Loucy (cell line): ENCODE results near the gene FRAS1.

Experiments
- H2AFZ ChIP-seq: fragments of 200-600 bp; sonication (generic); 2 replicates; pipeline ENCODE4 v1.6.0; 2016; ENCODE audit warnings: antibody characterized with exemption, mild to moderate bottlenecking, low read length, moderate library complexity
- H3F3A ChIP-seq: fragments of 200-600 bp; 2 replicates; pipeline ENCODE4 v1.6.0; 2016; ENCODE audit warnings: antibody characterized with exemption, low read depth, mild to moderate bottlenecking
- H3K27me3 ChIP-seq: fragments of 200-600 bp; sonication (generic); 2 replicates; pipeline ENCODE4 v1.6.1; 2014; ENCODE audit warnings: low read length, mild to moderate bottlenecking; ENCODE audit not compliant: insufficient read depth, poor library complexity, severe bottlenecking
- H3K36me3 ChIP-seq: fragments of 200-600 bp; sonication (generic); 2 replicates; pipeline ENCODE4 v1.6.1; 2016; ENCODE audit warnings: low read length; ENCODE audit not compliant: insufficient read depth
- H3K4me1 ChIP-seq: fragments of 200-600 bp; sonication (generic); 2 replicates; pipeline ENCODE4 v1.5.1; 2014; ENCODE audit warnings: low read length, mild to moderate bottlenecking; ENCODE audit not compliant: insufficient read depth, poor library complexity, severe bottlenecking
- H3K4me2 ChIP-seq: fragments of 200-600 bp; sonication (generic); 2 replicates; pipeline ENCODE4 v1.6.0; 2014; ENCODE audit warnings: antibody characterized with exemption, low read length, low read depth, mild to moderate bottlenecking; ENCODE audit not compliant: poor library complexity, severe bottlenecking
- H3K4me3 ChIP-seq: fragments of 200-600 bp; sonication (generic); 2 replicates; pipeline ENCODE4 v1.5.1; 2014; ENCODE audit warnings: low read length, mild to moderate bottlenecking, mixed read lengths; ENCODE audit not compliant: poor library complexity, severe bottlenecking
- H3K79me2 ChIP-seq: fragments of 200-600 bp; sonication (generic); 2 replicates; pipeline ENCODE4 v1.6.1; 2014; ENCODE audit warnings: low read length; ENCODE audit not compliant: insufficient read depth
- H3K9ac ChIP-seq: fragments of 200-600 bp; sonication (generic); 2 replicates; pipeline ENCODE4 v1.6.0; 2014; ENCODE audit warnings: mild to moderate bottlenecking, low read depth, low read length, moderate library complexity; ENCODE audit not compliant: poor library complexity, severe bottlenecking
- H3K9me2 ChIP-seq: fragments of 200-600 bp; sonication (generic); replicated peaks from 2 replicates; pipeline ENCODE4 v1.6.1; 2016; ENCODE audit warnings: low read depth, low read length, mixed read lengths
- H3K9me3 ChIP-seq: fragments of 200-600 bp; sonication (generic); 2 replicates; pipeline ENCODE4 v1.6.1; 2014; ENCODE audit warnings: mild to moderate bottlenecking, antibody characterized with exemption, low read length, low read depth; ENCODE audit not compliant: insufficient read depth
- H4K20me1 ChIP-seq: fragments of 200-600 bp; sonication (generic); 2 replicates; pipeline ENCODE4 v1.6.0; 2014; ENCODE audit warnings: antibody characterized with exemption, low read length, mild to moderate bottlenecking; ENCODE audit not compliant: insufficient read depth, poor library complexity, severe bottlenecking
- CTCF ChIP-seq: fragments of 200-600 bp; sonication (generic); conservative IDR thresholded peaks from 2 replicates; pipeline ENCODE4 v1.5.1; 2014; ENCODE audit warnings: mild to moderate bottlenecking, antibody characterized with exemption, low read length
- EZH2phosphoT487 ChIP-seq: fragments of 200-600 bp; IDR thresholded peaks from 2 replicates; pipeline ENCODE4 v1.6.1; 2018; ENCODE audit warnings: antibody characterized with exemption, mild to moderate bottlenecking, moderate library complexity, borderline replicate concordance

FRAS1 gene

GRCh38 chr4:78199984-78200383 is 142.9 kb downstream of the FRAS1 start:
- Histone ChIP-seq H4K20me1 (no peaks in the 10 kb centered on the region), H3K36me3 (no peaks in the 10 kb centered on the region), H3K9me2 (no peaks in the 10 kb centered on the region), H2AFZ (no peak overlapping the region), H3K27me3 (no peaks in the 10 kb centered on the region), H3F3A (no peaks in the 10 kb centered on the region), H3K4me3 (no peak overlapping the region), H3K4me1 (peaks cover 19% of the 10 kb centered on the region), H3K9me3 (no peaks in the 10 kb centered on the region), H3K4me2 (no peak overlapping the region), H3K79me2 (no peaks in the 10 kb centered on the region), H3K9ac (no peak overlapping the region)
- TF ChIP-seq CTCF (no peak), EZH2phosphoT487 (no peak)

GRCh38 chr4:78200949-78201348 is 143.8 kb downstream of the FRAS1 start:
- no peaks in the 10 kb centered on the region for H3F3A ChIP-seq
- no peaks in the 10 kb centered on the region for H3K36me3 ChIP-seq
- no peaks in the 10 kb centered on the region for H3K27me3 ChIP-seq
- no peak overlapping the region for H3K4me3 ChIP-seq
- H4K20me1 ChIP-seq, result no peaks in the 10 kb centered on the region
- no peak overlapping the region for H3K9ac ChIP-seq
- no peaks in the 10 kb centered on the region for H3K79me2 ChIP-seq
- no peaks in the 10 kb centered on the region for H3K9me2 ChIP-seq
- H3K9me3 ChIP-seq, result no peaks in the 10 kb centered on the region
- H3K4me1 ChIP-seq, result peaks cover 29% of the 10 kb centered on the region
- no peak overlapping the region for H3K4me2 ChIP-seq
- H2AFZ ChIP-seq, result no peak overlapping the region
- TF ChIP-seq CTCF (no peak), EZH2phosphoT487 (no peak)

GRCh38 chr4:78204176-78204575 is 147.1 kb downstream of the FRAS1 start:
- Histone ChIP-seq H3K9me2 (no peaks in the 10 kb centered on the region), H3K4me3 (no peak overlapping the region), H3K9ac (no peak overlapping the region), H3K9me3 (no peaks in the 10 kb centered on the region), H3K4me1 (peaks cover 30% of the 10 kb centered on the region), H3K4me2 (no peak overlapping the region), H4K20me1 (no peaks in the 10 kb centered on the region), H2AFZ (no peak overlapping the region), H3K79me2 (no peaks in the 10 kb centered on the region), H3F3A (no peaks in the 10 kb centered on the region), H3K36me3 (no peaks in the 10 kb centered on the region), H3K27me3 (no peaks in the 10 kb centered on the region)
- TF ChIP-seq CTCF, result no peak
- no peak for TF ChIP-seq EZH2phosphoT487
